Suprapubic skin (tissue), 3 donors: ENCODE data around the gene MAML2.

Experiments used
- EP300 ChIP-seq: sonication (generic); formaldehyde crosslinking; IDR thresholded peaks from one replicate; pipeline ENCODE4 v1.6.1; 2017; ENCODE audit warnings: antibody characterized with exemption
- POLR2A ChIP-seq, 2 donors: fragments of 450-650 bp; IDR thresholded peaks; one replicate each; pipeline ENCODE4 v1.6.1; 2017; ENCODE audit warnings: antibody characterized with exemption in 2 of 2, mild to moderate bottlenecking in 2 of 2, moderate library complexity in 2 of 2
- TF ChIP-seq, protein P1 (sequence below), 2 donors: fragments of 200-600 bp in 1 of 2; fragments of 450-650 bp in 1 of 2; sonication (generic) in 1 of 2; IDR thresholded peaks; one replicate each; pipeline ENCODE4 v1.5.1; 2016 to 2019; ENCODE audit warnings: antibody characterized with exemption in 2 of 2, mild to moderate bottlenecking in 1 of 2, moderate library complexity in 1 of 2

DNA sequence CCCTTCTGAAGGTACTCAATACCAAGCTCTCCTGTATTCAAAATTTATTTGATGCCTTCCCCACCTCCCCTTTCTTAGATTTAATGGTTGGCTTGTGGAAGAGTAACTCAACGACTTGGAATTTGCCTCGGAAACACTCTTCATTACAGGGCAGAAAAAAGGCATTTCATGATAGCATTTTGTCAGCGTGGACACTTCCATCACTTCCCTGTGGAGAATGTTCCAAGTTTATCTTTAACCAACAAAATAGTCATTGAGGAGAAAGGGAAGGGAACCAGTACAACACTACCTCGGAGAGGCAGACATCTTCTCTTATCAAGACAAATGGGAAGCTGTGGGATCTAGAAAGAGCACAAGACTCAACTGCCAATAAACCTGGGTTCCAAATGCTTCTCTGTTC is 241.8 kb downstream of the MAML2 start:
- TF ChIP-seq, protein P1, sequence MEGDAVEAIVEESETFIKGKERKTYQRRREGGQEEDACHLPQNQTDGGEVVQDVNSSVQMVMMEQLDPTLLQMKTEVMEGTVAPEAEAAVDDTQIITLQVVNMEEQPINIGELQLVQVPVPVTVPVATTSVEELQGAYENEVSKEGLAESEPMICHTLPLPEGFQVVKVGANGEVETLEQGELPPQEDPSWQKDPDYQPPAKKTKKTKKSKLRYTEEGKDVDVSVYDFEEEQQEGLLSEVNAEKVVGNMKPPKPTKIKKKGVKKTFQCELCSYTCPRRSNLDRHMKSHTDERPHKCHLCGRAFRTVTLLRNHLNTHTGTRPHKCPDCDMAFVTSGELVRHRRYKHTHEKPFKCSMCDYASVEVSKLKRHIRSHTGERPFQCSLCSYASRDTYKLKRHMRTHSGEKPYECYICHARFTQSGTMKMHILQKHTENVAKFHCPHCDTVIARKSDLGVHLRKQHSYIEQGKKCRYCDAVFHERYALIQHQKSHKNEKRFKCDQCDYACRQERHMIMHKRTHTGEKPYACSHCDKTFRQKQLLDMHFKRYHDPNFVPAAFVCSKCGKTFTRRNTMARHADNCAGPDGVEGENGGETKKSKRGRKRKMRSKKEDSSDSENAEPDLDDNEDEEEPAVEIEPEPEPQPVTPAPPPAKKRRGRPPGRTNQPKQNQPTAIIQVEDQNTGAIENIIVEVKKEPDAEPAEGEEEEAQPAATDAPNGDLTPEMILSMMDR (IDR thresholded peaks at IDR 0.05): no peak
- no peak for TF ChIP-seq POLR2A (IDR thresholded peaks at IDR 0.05)
- TF ChIP-seq EP300: no peak
